ENCODE measurements around the gene RNU2-63P.

GRCh38 chr2:88049622-88050021 is 33.3 kb upstream of the RNU2-63P start:
- TF ChIP-seq ZNF384 (IDR thresholded peaks at IDR 0.05) (no peak), HDGF (IDR thresholded peaks at IDR 0.05; ENCODE audit: borderline replicate concordance) (no peak), BHLHE40 (IDR thresholded peaks at IDR 0.05; ENCODE audit: borderline replicate concordance) (no peak), FOXM1 (IDR thresholded peaks at IDR 0.05; ENCODE audit: borderline replicate concordance) (no peak), FOXK2 (IDR thresholded peaks at IDR 0.05) (no peak)

Measured in HEK293T (cell line).